SH-SY5Y (cell line): ENCODE measurements around the gene SMAGP.

ENCODE experiments used
- GATA2 ChIP-seq: IDR thresholded peaks from 2 replicates; pipeline ENCODE4 v1.6.1; 2011; ENCODE audit warnings: mild to moderate bottlenecking, low read depth, low read length
- GATA3 ChIP-seq: IDR thresholded peaks from 2 replicates; pipeline ENCODE4 v1.6.1; 2011; ENCODE audit warnings: low read depth, mild to moderate bottlenecking, low read length, moderate library complexity

SMAGP gene

GRCh38 chr12:51229116-51229809 lies 41.0 kb downstream of the SMAGP start:
- TF ChIP-seq GATA3 (no peak), GATA2 (no peak)

GRCh38 chr12:51227962-51228361 lies 42.3 kb downstream of the SMAGP start:
- TF ChIP-seq GATA3: no peak
- TF ChIP-seq GATA2: no peak

GRCh38 chr12:51225771-51226170 lies 44.4 kb downstream of the SMAGP start:
- TF ChIP-seq GATA2: no peak
- no peak for TF ChIP-seq GATA3

GRCh38 chr12:51225234-51225633 lies 45.0 kb downstream of the SMAGP start:
- no peak for TF ChIP-seq GATA2
- no peak for TF ChIP-seq GATA3

- TF ChIP-seq GATA3 (no peak), GATA2 (no peak)
Observed at GRCh38 chr12:51224625-51225024, 45.6 kb downstream of the SMAGP start.

GRCh38 chr12:51222461-51222860 lies 47.8 kb downstream of the SMAGP start:
- TF ChIP-seq GATA3: no peak

- TF ChIP-seq GATA2 (no peak), GATA3 (no peak)
Observed at GRCh38 chr12:51219322-51219721, 50.9 kb downstream of the SMAGP start.

- TF ChIP-seq GATA2 (no peak), GATA3 (no peak)
Observed at GRCh38 chr12:51218607-51219161, 51.5 kb downstream of the SMAGP start.

GRCh38 chr12:51217968-51218606 lies 52.1 kb downstream of the SMAGP start, which contains the start of gene POU6F1:
TSS of gene POU6F1 (minus strand) at chr12:51218062. CDS start at chr12:51206836, 11,226 bp downstream.
- TF ChIP-seq GATA2 (no peak), GATA3 (no peak)

GRCh38 chr12:51217133-51217967 lies 52.9 kb downstream of the SMAGP start:
- no peak for TF ChIP-seq GATA2

- no peak for TF ChIP-seq GATA3
- TF ChIP-seq GATA2: no peak
Observed at GRCh38 chr12:51216642-51217041, 53.6 kb downstream of the SMAGP start.

- no peak for TF ChIP-seq GATA3
- no peak for TF ChIP-seq GATA2
Observed at GRCh38 chr12:51214895-51215294, 55.3 kb downstream of the SMAGP start.

- TF ChIP-seq GATA2 (no peak), GATA3 (no peak)
Observed at GRCh38 chr12:51210690-51211395, 59.4 kb downstream of the SMAGP start.

GRCh38 chr12:51209259-51209658 lies 61.0 kb downstream of the SMAGP start:
- TF ChIP-seq GATA3 (no peak), GATA2 (no peak)
